HUES64 (cell line): ENCODE data around the gene RPL27A.
A peak's percentile ranks its signal among the peaks of the same experiment; 100 is the strongest.

ENCODE experiments used
- H3K27ac ChIP-seq: 2 replicates; pipeline ENCODE4 v1.7.0; 2013; ENCODE audit warnings: low read depth, low read length, inconsistent platforms
- H3K27me3 ChIP-seq: 2 replicates; pipeline ENCODE4 v1.6.1; 2013; ENCODE audit warnings: mild to moderate bottlenecking, low read length; ENCODE audit not compliant: insufficient read depth
- H3K36me3 ChIP-seq: 2 replicates; pipeline ENCODE4 v1.6.1; 2013; ENCODE audit warnings: mild to moderate bottlenecking, low read length; ENCODE audit not compliant: insufficient read depth
- H3K4me1 ChIP-seq: 2 replicates; pipeline ENCODE4 v1.6.1; 2013; ENCODE audit warnings: mild to moderate bottlenecking, low read length, moderate library complexity; ENCODE audit not compliant: insufficient read depth
- H3K4me3 ChIP-seq: 2 replicates; pipeline ENCODE4 v1.5.1; 2013; ENCODE audit warnings: mild to moderate bottlenecking, low read length, moderate library complexity
- H3K9ac ChIP-seq: 2 replicates; pipeline ENCODE4 v1.6.1; 2013; ENCODE audit warnings: mild to moderate bottlenecking, low read depth, low read length
- H3K9me3 ChIP-seq: 2 replicates; pipeline ENCODE4 v1.6.1; 2013; ENCODE audit warnings: low read depth, low read length; ENCODE audit not compliant: insufficient read depth
- WGBS: fragments of 150-250, 120-280 bp; methylation state at CpG from one replicate; pipeline ENCODE4 v1.1.7; 2013; ENCODE audit warnings: missing lambda C conversion rate; 5-methylcytosine and 5-hydroxymethylcytosine counted together

The RPL27A gene

DNA sequence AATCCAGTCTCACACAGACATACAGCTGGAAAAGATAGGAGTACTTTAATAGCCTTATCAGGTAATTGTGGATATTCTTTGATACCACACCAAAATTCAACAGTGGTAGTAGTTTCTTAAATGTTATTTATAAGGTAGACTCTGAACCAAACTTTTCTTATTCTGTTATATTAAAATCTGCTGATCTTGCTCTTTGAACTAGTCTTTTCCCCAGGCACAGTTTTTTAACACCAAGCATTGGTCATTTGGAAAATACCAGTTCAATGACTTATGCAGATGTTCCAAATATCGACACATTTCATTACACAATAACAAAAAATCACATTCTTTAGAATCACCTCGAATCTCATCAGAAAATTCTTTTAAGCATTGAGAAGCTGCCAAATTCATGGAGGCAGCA, 7.7 kb upstream of the RPL27A start:
- WGBS, result 91% methylated on average over 2 of the region's 2 CpGs
- Histone ChIP-seq H3K4me3 (no peak overlapping the region), H3K9ac (no peak overlapping the region), H3K27ac (no peak overlapping the region), H3K27me3 (no peaks in the 10 kb centered on the region), H3K36me3 (no peaks in the 10 kb centered on the region), H3K4me1 (peaks cover 41% of the 10 kb centered on the region), H3K9me3 (no peaks in the 10 kb centered on the region)

DNA sequence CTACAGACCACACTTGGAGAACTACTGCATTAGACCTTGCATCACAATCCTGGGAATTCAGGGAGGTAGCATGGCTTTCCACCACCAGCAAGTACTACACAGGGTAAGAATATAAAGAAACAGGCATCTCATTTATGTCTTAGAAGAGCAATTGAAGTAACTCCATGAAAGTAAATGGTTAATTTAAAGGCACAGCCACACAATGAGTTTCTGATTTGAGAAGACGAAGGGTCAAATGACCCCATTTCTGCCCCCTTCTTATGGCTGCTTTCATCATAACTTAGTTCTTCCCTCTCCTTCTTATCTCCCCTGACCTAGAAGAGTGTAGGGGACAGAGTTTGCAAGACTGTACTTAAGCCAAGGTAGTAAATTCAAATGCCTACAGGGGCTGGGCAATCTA, 6.1 kb upstream of the RPL27A start:
- no peak overlapping the region for H3K4me3 ChIP-seq
- H3K9ac ChIP-seq, result no peak overlapping the region
- no peaks in the 10 kb centered on the region for H3K27me3 ChIP-seq
- 60% methylated on average over 1 of the region's 1 CpG for WGBS
- no peaks in the 10 kb centered on the region for H3K36me3 ChIP-seq
- H3K4me1 ChIP-seq, result peaks cover 31% of the 10 kb centered on the region
- no peak overlapping the region for H3K27ac ChIP-seq
- H3K9me3 ChIP-seq, result no peaks in the 10 kb centered on the region

DNA sequence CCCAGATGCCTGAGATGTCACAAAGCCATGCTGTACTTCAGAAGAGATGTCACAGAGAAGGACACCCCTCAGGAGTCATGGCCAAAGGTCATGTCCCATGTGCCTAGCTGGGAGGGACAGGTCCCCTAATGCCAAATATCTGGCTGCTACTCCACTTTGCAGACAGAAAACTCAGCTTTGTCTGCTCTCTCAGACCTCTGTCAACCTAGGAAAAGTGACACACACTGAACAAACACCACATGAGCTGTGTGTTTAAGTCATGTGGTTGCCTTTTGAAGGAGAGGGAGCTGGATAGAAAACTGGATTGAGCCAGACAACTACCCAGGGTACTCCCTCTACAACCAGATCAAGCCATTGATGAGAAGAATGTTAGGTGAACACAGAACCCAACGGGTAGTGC, 3.6 kb upstream of the RPL27A start:
- Histone ChIP-seq H3K36me3 (peaks cover 11% of the 10 kb centered on the region), H3K27me3 (no peaks in the 10 kb centered on the region), H3K27ac (no peak overlapping the region), H3K9me3 (no peaks in the 10 kb centered on the region), H3K9ac (no peak overlapping the region), H3K4me3 (no peak overlapping the region), H3K4me1 (peaks cover 21% of the 10 kb centered on the region)
- 95% methylated on average over 1 of the region's 1 CpG for WGBS

DNA sequence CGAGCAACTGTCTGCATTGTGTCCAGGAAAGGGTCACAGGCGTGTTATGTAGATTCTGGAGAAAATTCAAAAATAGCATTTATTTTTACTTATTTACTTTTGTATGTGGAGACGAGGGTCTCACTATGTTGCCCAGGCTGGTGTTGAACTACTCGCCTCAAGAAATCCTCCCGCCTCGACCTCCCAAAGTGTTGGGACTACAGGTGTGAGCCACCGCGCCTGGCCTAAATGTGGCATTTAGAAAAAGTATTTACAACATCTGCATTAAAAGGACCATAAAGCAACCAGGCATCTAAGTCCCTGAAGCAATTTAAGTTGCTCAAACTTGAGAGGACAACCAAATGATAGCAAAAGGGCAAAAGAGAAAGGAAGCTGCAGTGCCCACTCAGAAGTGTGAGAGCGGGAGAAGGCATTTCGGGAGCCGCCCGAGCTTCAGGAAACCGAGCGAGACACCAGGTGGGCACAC, 722 bp upstream of the RPL27A start:
- peak overlapping the region; percentile 99 for H3K27ac ChIP-seq
- peak overlapping the region; percentile 100 for H3K9ac ChIP-seq
- H3K27me3 ChIP-seq, result no peaks in the 10 kb centered on the region
- H3K9me3 ChIP-seq, result no peaks in the 10 kb centered on the region
- H3K4me1 ChIP-seq, result peaks cover 24% of the 10 kb centered on the region
- 40% methylated on average over 14 of the region's 14 CpGs for WGBS
- peaks cover 39% of the 10 kb centered on the region for H3K36me3 ChIP-seq
- peak overlapping the region; percentile 97 for H3K4me3 ChIP-seq

DNA sequence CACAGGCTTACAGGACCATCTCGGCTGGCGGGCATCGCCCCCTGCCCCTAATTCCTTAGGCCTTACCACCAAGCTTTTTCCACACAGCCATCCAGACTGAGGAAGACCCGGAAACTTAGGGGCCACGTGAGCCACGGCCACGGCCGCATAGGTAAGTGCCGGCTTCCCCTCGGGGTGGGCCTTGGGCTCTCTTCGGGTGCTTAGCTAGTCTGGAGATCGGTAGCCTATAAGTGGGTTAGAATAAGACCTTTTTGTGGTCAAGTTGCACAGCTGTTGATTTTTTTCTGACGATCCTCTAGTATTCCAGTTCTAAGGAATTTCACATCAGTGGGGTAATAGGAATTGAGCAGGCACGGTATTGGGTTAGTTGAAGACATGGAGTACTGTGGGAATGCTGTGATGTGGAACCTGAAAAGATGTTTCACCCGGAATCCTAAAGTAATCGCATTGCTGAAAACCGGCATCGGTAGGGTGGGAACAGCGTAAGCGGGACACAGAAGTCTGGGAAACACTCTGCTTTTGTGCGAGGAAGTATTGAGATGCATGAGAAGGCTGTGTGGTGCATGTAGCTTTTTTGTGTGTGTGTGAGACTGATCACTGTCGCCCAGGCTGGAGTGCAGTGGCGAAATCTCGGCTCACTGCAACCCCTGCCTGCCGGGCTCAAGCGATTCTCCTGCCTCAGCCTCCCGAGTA, 669 bp downstream of the RPL27A start:
- Histone ChIP-seq H3K27me3 (no peaks in the 10 kb centered on the region), H3K27ac (peak overlapping the region; percentile 99), H3K4me3 (peak overlapping the region; percentile 97), H3K9ac (peak overlapping the region; percentile 100), H3K4me1 (peaks cover 21% of the 10 kb centered on the region), H3K9me3 (no peaks in the 10 kb centered on the region), H3K36me3 (peaks cover 45% of the 10 kb centered on the region)
- 1% methylated on average over 27 of the region's 27 CpGs for WGBS

DNA sequence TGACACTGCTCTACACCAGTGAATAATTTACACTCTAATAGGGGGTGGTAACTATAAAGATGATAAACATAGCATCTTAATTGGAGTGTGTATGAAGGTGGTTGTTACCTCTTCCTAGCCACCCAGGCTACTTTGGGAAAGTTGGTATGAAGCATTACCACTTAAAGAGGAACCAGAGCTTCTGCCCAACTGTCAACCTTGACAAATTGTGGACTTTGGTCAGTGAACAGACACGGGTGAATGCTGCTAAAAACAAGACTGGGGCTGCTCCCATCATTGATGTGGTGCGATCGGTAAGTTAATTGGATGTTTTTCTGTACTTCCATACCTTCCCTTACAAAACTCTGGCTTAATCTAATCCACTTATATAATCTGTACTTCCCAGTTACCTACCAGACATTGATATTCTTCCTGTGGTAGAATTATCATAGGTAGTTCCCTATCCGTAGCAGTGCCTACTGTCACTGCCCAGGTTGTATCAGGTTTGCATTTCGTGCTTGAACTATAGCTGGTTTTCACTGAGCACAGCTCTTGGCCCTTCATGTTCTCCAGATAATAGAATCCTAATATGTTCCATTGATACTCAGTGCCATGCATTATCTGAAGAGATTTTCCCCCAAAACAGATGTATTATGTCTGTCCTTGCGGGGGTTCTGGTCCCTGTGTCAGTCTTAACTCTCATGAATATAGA, 2.2 kb downstream of the RPL27A start:
- H3K27ac ChIP-seq, result peak overlapping the region; percentile 99
- H3K9ac ChIP-seq, result peak overlapping the region; percentile 100
- peak overlapping the region; percentile 97 for H3K4me3 ChIP-seq
- H3K9me3 ChIP-seq, result no peaks in the 10 kb centered on the region
- no peaks in the 10 kb centered on the region for H3K27me3 ChIP-seq
- 94% methylated on average over 6 of the region's 6 CpGs for WGBS
- peaks cover 45% of the 10 kb centered on the region for H3K36me3 ChIP-seq
- H3K4me1 ChIP-seq, result peaks cover 27% of the 10 kb centered on the region

DNA sequence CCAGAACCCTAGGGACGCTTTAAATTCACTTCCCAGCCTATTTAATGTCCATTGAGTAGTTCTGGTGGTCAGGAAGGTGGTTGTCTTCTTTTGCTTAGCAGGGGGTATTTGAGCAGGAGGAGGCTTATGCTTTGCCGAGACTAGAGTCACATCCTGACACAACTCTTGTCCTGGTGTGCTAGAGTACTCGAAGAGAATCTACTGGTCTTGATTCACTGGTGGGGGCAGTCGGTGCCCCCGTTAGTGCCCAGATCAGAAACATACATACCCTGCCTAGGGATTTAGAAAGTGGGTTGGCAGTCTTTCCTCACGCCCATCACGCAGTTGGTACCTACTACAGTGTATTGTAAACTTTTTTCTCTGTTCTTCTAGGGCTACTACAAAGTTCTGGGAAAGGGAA, 2.7 kb downstream of the RPL27A start:
- H3K9me3 ChIP-seq, result no peaks in the 10 kb centered on the region
- peak overlapping the region; percentile 97; the same call in 1 of the 2 replicates for H3K4me3 ChIP-seq
- no peaks in the 10 kb centered on the region for H3K27me3 ChIP-seq
- peak overlapping the region; percentile 62 for H3K27ac ChIP-seq
- WGBS, result 93% methylated on average over 7 of the region's 7 CpGs
- peaks cover 30% of the 10 kb centered on the region for H3K4me1 ChIP-seq
- H3K36me3 ChIP-seq, result peaks cover 45% of the 10 kb centered on the region
- peak overlapping the region; percentile 100 for H3K9ac ChIP-seq

DNA sequence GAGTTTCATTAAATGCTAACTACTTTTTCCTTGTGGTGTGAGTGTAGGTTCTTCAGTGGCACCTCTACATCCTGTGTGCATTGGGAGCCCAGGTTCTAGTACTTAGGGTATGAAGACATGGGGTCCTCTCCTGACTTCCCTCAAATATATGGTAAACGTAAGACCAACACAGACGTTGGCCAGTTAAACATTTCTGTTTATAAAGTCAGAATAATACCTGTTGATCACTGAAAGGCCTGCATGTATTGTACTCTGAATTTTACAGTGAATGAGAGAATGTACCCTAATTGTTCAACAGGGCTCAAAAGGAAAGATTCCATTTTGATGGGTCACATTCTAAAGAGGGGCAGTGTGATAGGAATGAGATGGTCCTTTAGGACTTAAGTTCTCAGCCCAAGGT, 3.2 kb downstream of the RPL27A start:
- no peak overlapping the region; the same call in 1 of the 2 replicates for H3K4me3 ChIP-seq
- H3K36me3 ChIP-seq, result peaks cover 47% of the 10 kb centered on the region
- no peaks in the 10 kb centered on the region for H3K27me3 ChIP-seq
- peak overlapping the region; percentile 100; the same call in 1 of the 2 replicates for H3K9ac ChIP-seq
- peaks cover 30% of the 10 kb centered on the region for H3K4me1 ChIP-seq
- WGBS, result 98% methylated on average over 2 of the region's 2 CpGs
- H3K9me3 ChIP-seq, result no peaks in the 10 kb centered on the region
- H3K27ac ChIP-seq, result peak overlapping the region; percentile 62; the same call in 1 of the 2 replicates

DNA sequence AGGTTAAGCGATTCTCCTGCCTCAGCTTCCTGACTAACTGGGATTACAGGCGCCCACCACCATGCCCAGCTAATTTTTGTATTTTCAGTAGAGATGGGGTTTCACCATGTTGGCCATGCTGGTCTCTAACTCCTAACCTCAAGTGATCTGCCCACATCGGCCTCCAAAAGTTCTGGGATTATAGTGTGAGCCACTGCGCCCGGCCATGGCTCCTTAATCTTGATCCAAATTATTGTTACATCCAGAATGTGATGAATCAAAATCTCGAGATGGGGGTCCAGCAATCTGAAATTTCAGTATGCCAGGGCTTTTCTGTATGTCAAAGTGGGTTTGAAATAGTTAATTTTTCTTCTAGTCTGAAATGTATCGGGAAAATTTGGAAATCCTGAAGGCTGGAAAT, 3.7 kb downstream of the RPL27A start:
- Histone ChIP-seq H3K27me3 (no peaks in the 10 kb centered on the region), H3K9ac (peak overlapping the region; percentile 100; the same call in 1 of the 2 replicates), H3K27ac (peak overlapping the region; percentile 83; the same call in 1 of the 2 replicates), H3K36me3 (peaks cover 52% of the 10 kb centered on the region), H3K4me3 (no peak overlapping the region), H3K4me1 (peaks cover 30% of the 10 kb centered on the region), H3K9me3 (no peaks in the 10 kb centered on the region)
- WGBS, result 95% methylated on average over 7 of the region's 7 CpGs

DNA sequence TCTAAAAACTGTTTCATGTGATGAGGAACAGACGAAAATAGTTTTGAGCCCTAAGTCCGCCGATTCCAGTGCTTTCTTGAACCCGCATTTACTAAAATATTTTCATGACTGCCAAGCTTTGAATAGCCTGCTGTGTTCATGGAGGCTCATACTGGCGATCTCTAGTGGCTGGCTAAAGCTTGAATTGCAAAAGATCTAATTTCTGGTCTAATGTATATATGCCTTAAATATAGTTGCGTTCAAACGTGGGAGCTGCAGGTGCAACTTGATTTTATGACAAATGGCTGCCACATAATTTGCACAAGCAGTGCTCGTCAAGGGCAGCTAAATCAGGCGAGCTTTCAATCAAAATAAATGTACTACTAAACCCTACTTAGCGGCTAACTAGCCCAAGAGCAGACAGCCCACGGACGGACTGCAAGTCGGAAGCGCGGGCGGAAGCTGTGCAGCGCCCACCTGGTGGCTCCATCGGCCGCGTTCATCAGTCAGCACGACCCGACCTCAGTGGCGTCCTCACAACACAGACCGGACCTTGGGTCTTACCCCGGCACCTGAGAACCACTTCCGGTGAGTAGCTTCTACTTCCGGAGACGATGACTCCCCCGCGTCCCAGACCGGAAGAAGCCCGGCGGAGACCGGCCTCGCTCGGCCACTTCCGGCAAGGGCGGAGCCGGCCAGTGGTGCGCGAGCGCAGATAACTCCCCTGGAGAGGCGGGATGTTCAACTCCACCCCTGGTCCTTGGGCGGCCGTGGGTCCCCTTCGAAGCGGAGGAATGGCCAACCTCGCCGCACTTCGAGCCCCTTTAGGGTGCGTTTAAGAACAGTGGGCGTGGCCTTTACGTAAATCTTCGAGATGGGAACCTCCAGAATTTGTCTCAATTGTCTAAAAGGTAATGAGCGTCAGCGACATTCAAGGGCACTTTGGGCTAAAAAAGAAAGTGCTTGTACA, 6.1 kb downstream of the RPL27A start:
- H3K4me3 ChIP-seq, result peak overlapping the region; percentile 74
- H3K9ac ChIP-seq, result peak overlapping the region; percentile 87
- H3K36me3 ChIP-seq, result peaks cover 66% of the 10 kb centered on the region
- H3K9me3 ChIP-seq, result no peaks in the 10 kb centered on the region
- WGBS, result 7% methylated on average over 56 of the region's 56 CpGs
- peaks cover 30% of the 10 kb centered on the region for H3K4me1 ChIP-seq
- no peaks in the 10 kb centered on the region for H3K27me3 ChIP-seq
- H3K27ac ChIP-seq, result peak overlapping the region; percentile 86
